Fibroblast of the aortic adventitia (primary cell): ENCODE results near the gene RIMBP2. TPM values are rescaled to one million over a fixed set of nuclear protein-coding genes. Genes with fewer than 3 reads are reported as not detected.

Experiments used
- DNase-seq: peaks from one replicate; pipeline ENCODE4 v3.0.0-alpha.2; 2010; ENCODE audit warnings: low read depth
- H3K4me3 ChIP-seq: 2 replicates; pipeline ENCODE4 v1.5.1; 2011; ENCODE audit warnings: low read depth, mild to moderate bottlenecking, control low read depth, low read length, moderate library complexity
- CTCF ChIP-seq: IDR thresholded peaks from 2 replicates; pipeline ENCODE4 v1.5.1; 2011; ENCODE audit warnings: mild to moderate bottlenecking, low read length, control low read depth, inconsistent platforms; ENCODE audit not compliant: insufficient read depth
- total RNA-seq: library from RNA; depleted of rRNA; stranded (reverse); fragments of >200 nt; gene quantifications from 2 replicates; pipeline ENCODE4 v1.2.3, GENCODE V29; 2012; ENCODE audit warnings: low replicate concordance

RIMBP2 gene
- total RNA-seq, 1 donor = not detected

GRCh38 chr12:130459916-130460315 lies 256.2 kb downstream of the RIMBP2 start:
- DNase-seq = no peak
- no peak overlapping the region for H3K4me3 ChIP-seq
- no peak for TF ChIP-seq CTCF

DNA sequence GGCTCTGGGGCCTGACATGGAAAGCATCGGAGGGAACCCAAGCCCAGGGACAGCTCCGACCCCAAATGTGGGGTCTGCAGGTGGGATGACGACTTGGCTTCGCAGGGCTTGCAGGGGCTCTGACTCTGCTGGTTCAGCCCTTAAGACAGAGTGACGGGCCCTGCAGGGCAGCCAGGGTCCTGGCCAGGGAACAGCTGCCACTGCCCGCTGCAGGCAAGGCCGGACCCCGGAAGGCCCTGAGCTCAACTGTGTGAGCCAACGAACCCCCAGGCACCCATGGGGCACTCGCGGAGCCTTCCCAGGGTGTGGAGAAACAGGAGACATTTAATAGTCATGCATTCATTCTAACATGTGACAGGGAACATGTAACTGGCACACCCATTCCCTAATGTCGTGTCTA lies 257.8 kb downstream of the RIMBP2 start:
- no peak for TF ChIP-seq CTCF

DNA sequence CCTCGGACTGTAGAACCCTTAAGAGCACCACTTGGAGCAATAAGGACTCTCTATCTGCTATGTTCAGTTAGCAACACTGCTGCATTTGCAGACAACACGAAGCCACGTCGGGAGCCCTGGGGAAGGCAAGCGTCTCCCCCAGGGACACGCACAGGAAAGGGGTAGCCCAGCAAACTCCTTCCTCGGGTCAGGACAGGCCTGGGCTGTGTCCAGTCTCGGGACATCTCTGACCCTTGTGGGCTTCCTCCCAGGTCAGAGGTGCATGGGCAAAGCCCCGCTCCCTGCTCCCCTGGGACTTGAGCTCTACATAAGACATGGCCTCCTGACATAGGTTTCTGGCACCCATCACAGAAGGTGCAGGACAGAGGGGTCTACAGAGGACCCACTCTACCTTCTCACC lies 258.9 kb downstream of the RIMBP2 start:
- no peak overlapping the region for H3K4me3 ChIP-seq
- TF ChIP-seq CTCF = no peak

More for the DNA sequence above, 257.8 kb downstream of the RIMBP2 start:
- H3K4me3 ChIP-seq = no peak overlapping the region
- no peak for DNase-seq

DNA sequence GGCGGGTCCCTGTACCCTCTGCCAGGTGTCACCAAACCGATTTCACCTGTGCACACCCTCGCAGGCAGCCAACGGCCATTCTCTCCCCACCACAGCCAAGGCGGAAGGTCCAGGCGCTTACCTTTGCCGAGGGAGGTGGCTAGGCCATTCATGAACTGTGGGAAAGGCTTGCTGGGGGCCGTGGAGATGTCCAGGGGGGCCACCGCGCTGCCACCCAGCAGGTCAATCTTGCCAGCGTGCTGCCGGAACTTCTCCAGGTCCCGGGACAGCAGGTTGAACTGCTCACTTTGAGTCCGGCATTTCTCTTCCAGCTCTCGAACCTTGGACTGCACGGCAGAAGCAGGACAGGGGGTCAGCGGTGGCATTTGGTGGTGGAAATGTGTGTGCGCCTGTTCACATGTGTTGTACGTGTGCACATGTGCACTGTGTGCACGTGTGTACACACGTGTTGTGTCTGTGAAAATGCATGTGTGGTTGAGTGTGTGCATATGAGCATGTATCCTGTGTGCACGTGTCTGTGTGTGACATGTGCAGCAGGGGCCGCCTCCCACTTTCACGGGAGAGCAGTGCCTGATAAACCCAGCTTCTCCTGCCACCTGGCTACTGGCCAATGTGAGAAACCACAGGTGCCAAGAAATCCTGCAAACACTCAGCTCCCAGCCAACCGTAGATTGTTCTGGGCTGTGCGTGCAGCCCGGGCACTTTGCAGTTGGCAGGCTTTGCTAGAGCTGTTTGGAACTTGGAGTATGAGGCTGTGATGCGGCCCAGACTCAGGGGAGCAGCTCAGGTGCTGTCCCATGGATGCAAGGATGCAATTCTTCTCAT lies 259.5 kb downstream of the RIMBP2 start:
- TF ChIP-seq CTCF = no peak
- H3K4me3 ChIP-seq = no peak overlapping the region
- no peak for DNase-seq

More for the DNA sequence above, 258.9 kb downstream of the RIMBP2 start:
- no peak for DNase-seq

DNA sequence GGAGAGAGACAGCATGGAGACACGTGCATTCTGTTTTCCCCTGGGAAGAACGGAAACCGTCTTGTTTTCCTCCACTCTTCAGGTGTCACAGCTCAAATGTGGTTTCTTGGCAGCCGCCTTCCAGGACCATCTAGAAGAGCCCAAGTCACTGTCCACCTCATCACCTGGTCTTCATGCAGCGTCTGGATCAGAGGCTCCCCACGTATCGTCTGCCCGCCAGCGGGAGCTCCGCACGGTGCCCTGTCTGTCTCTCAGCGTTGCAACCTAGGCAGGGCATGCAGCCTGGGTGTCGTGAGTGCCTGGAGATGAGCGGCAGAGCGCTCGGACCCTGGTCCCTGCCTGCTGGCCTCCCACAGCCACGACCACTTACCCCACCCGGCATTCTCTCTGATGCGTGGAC lies 260.9 kb downstream of the RIMBP2 start:
- H3K4me3 ChIP-seq = no peak overlapping the region
- no peak for TF ChIP-seq CTCF
- no peak for DNase-seq

DNA sequence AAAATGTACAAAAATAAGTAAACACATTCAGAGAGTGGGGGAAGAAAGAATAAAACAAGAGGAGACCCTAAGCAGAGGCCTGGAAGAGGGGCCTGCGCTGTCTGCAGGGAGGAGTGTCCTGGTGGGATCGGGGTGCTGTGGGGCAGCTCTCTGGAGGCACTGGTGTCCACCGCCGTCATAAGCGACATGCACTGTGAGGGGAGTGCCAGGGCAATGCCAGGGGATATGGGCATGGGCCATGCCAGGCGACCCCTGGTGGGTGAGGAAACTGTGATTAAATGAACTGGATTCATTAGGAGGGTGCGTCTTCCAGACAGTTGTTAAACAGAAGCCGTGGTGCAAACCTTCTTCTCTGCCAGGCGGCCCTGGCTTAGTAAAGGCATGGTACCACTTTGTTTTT lies 261.8 kb downstream of the RIMBP2 start:
- no peak for DNase-seq
- no peak overlapping the region for H3K4me3 ChIP-seq
- no peak for TF ChIP-seq CTCF
